Measurements from ENCODE around the gene GPRIN2.
"Not testable (repeated sequence)": the region's sequence is repeated elsewhere in the genome, so short reads cannot be mapped to it uniquely, and the experiment has no call there.

Gene GPRIN2

GRCh38 chr10:46567151-46567550 is 10.7 kb upstream of the GPRIN2 start:
- not testable (repeated sequence) for DNase-seq (ENCODE audit: low read depth)

GRCh38 chr10:46565591-46566332 is 9.3 kb upstream of the GPRIN2 start:
- DNase-seq (ENCODE audit: low read depth), result peak; percentile 28

- no peak for DNase-seq (ENCODE audit: low read depth)
Observed at GRCh38 chr10:46560952-46561351, 4.5 kb upstream of the GPRIN2 start.

- no peak for DNase-seq (ENCODE audit: low read depth)
Observed at GRCh38 chr10:46560381-46560780, 3.9 kb upstream of the GPRIN2 start.

- DNase-seq (ENCODE audit: low read depth), result no peak
Observed at GRCh38 chr10:46559231-46559671, 2.8 kb upstream of the GPRIN2 start.

- DNase-seq (ENCODE audit: low read depth), result no peak
Observed at GRCh38 chr10:46558392-46559185, 2.1 kb upstream of the GPRIN2 start.

GRCh38 chr10:46558122-46558391 is 1.6 kb upstream of the GPRIN2 start:
- DNase-seq (ENCODE audit: low read depth), result no peak

GRCh38 chr10:46557319-46558121 is 1.1 kb upstream of the GPRIN2 start:
- DNase-seq (ENCODE audit: low read depth), result no peak

GRCh38 chr10:46555713-46556514 is 544 bp downstream of the GPRIN2 start:
- no peak for DNase-seq (ENCODE audit: low read depth)

GRCh38 chr10:46555366-46555712 is 1.1 kb downstream of the GPRIN2 start:
- DNase-seq (ENCODE audit: low read depth), result no peak

GRCh38 chr10:46554166-46554781 is 2.2 kb downstream of the GPRIN2 start:
- DNase-seq (ENCODE audit: low read depth), result no peak

GRCh38 chr10:46553238-46554049 is 3.0 kb downstream of the GPRIN2 start:
- no peak for DNase-seq (ENCODE audit: low read depth)

GRCh38 chr10:46552526-46553237 is 3.8 kb downstream of the GPRIN2 start:
- no peak for DNase-seq (ENCODE audit: low read depth)

GRCh38 chr10:46551701-46552525 is 4.5 kb downstream of the GPRIN2 start:
- DNase-seq (ENCODE audit: low read depth), result no peak

GRCh38 chr10:46550795-46551700 is 5.4 kb downstream of the GPRIN2 start:
- DNase-seq (ENCODE audit: low read depth), result no peak

- DNase-seq (ENCODE audit: low read depth), result no peak
Observed at GRCh38 chr10:46550076-46550790, 6.2 kb downstream of the GPRIN2 start.

Measured in activated T-cell treated with anti-CD3 and anti-CD28 coated beads for 1 hour (primary cell).